D721Med (cell line): Measurements from ENCODE around the gene RPL6.
"Not testable (repeated sequence)": the region's sequence is repeated elsewhere in the genome, so short reads cannot be mapped to it uniquely, and the experiment has no call there.

Experiments
- DNase-seq: peaks from one replicate; pipeline ENCODE4 v3.0.0; 2011; ENCODE audit warnings: low spot score; ENCODE audit not compliant: insufficient read length
- FAIRE-seq: peaks from 2 replicates; lab custom pipeline; 2011; peaks lifted over from hg19 to GRCh38; lab: Jason Lieb, UNC
- CTCF ChIP-seq: IDR thresholded peaks from 2 replicates; pipeline ENCODE4 v1.5.1; 2012; ENCODE audit warnings: mild to moderate bottlenecking, control low read depth; ENCODE audit not compliant: insufficient read depth; ENCODE audit errors: missing control alignments

Gene RPL6

GRCh38 chr12:112446008-112446725, 36.8 kb upstream of the RPL6 start:
- DNase-seq (no peak), FAIRE-seq (no peak)
- TF ChIP-seq CTCF: no peak

GRCh38 chr12:112443916-112444315, 34.5 kb upstream of the RPL6 start:
- FAIRE-seq (no peak), DNase-seq (no peak)

GRCh38 chr12:112440653-112441052, 31.2 kb upstream of the RPL6 start:
- FAIRE-seq, DNase-seq: not testable (repeated sequence)

More at GRCh38 chr12:112443916-112444315, 34.5 kb upstream of the RPL6 start:
- no peak for TF ChIP-seq CTCF

GRCh38 chr12:112439769-112440168, 30.4 kb upstream of the RPL6 start:
- no peak for TF ChIP-seq CTCF
- no peak for DNase-seq
- no peak for FAIRE-seq

- FAIRE-seq, DNase-seq: not testable (repeated sequence)
Observed at GRCh38 chr12:112438645-112439044, 29.2 kb upstream of the RPL6 start.

- no peak for TF ChIP-seq CTCF
Observed at GRCh38 chr12:112433551-112433950, 24.1 kb upstream of the RPL6 start.

GRCh38 chr12:112431965-112432364, 22.6 kb upstream of the RPL6 start:
- TF ChIP-seq CTCF: no peak
- FAIRE-seq: no peak

More at GRCh38 chr12:112433551-112433950, 24.1 kb upstream of the RPL6 start:
- no peak for DNase-seq
- no peak for FAIRE-seq

GRCh38 chr12:112430929-112431328, 21.5 kb upstream of the RPL6 start:
- DNase-seq (no peak), FAIRE-seq (no peak)
- no peak for TF ChIP-seq CTCF

More at GRCh38 chr12:112431965-112432364, 22.6 kb upstream of the RPL6 start:
- no peak for DNase-seq
